Endothelial cell of umbilical vein (primary cell): ENCODE measurements around the gene CYB561A3. TPM values are rescaled to one million over a fixed set of nuclear protein-coding genes. Genes with fewer than 3 reads are reported as not detected.

Experiments
- BruUV-seq: library from RNA; stranded (reverse); fragments of 400-500 nt; replicated peaks from 2 replicates; lab custom pipeline; 2021; lab: Mats Ljungman, UMichigan
- CTCF ChIA-PET: fragments of 300-600, 350-600 bp; sonication (Branson Sonifier 250); formaldehyde crosslinking; loops from one replicate; lab custom pipeline; 2021; ENCODE audit warnings: antibody characterized with exemption, inconsistent platforms; lab: Charles Lee
- POLR2A ChIA-PET: fragments of 300-600, 350-600 bp; sonication (Branson Sonifier 250); formaldehyde crosslinking; loops from one replicate; lab custom pipeline; 2021; ENCODE audit warnings: antibody characterized with exemption, inconsistent platforms; lab: Charles Lee
- DNase-seq: peaks from one replicate; pipeline ENCODE4 v3.0.0-alpha.2; 2011; ENCODE audit warnings: low read depth, low spot score
- FAIRE-seq: peaks from 2 replicates; lab custom pipeline; 2011; peaks lifted over from hg19 to GRCh38; lab: Jason Lieb, UNC
- H2AFZ ChIP-seq: 2 replicates; pipeline ENCODE4 v1.6.0; 2012; ENCODE audit warnings: low read depth, low read length, control low read depth, inconsistent platforms
- H3K27ac ChIP-seq: 2 replicates; pipeline ENCODE4 v1.5.1; 2011; ENCODE audit warnings: low read depth, mild to moderate bottlenecking, control low read depth, low read length, moderate library complexity; ENCODE audit not compliant: insufficient read depth
- H3K27me3 ChIP-seq, 2 experiments: 2 replicates each; pipeline versions ENCODE4 v1.6.0 to v1.6.1; 2011; ENCODE audit warnings: low read length in 2 of 2, mixed read lengths in 1 of 2; ENCODE audit not compliant: control insufficient read depth in 2 of 2, insufficient read depth in 2 of 2
- H3K36me3 ChIP-seq, 2 experiments: 2 replicates in 1 of 2; 3 replicates in 1 of 2; pipeline ENCODE4 v1.5.1; 2011; ENCODE audit warnings: low read length in 2 of 2, mild to moderate bottlenecking in 1 of 2, moderate library complexity in 1 of 2; ENCODE audit not compliant: control insufficient read depth in 2 of 2, insufficient read depth in 2 of 2; ENCODE audit errors: extremely low read depth in 1 of 2
- H3K4me1 ChIP-seq: 3 replicates; pipeline ENCODE4 v1.5.1; 2011; ENCODE audit warnings: mild to moderate bottlenecking, low read length; ENCODE audit not compliant: control insufficient read depth, insufficient read depth; ENCODE audit errors: extremely low read depth
- H3K4me2 ChIP-seq: 2 replicates; pipeline ENCODE4 v1.6.1; 2011; ENCODE audit warnings: low read length, control low read depth, mixed read lengths; ENCODE audit not compliant: insufficient read depth
- H3K4me3 ChIP-seq, 3 experiments: fragments of 200-600 bp in 1 of 3; sonication (generic), shearing (Covaris generic) in 1 of 3; replicated peaks in 1 of 3; 2 replicates each; pipeline ENCODE4 v1.5.1; 2011 to 2016; ENCODE audit warnings: control low read depth in 3 of 3, low read length in 3 of 3, mild to moderate bottlenecking in 2 of 3, inconsistent platforms in 1 of 3, low read depth in 1 of 3, moderate library complexity in 1 of 3; ENCODE audit not compliant: insufficient read depth in 1 of 3
- H3K79me2 ChIP-seq: 2 replicates; pipeline ENCODE4 v1.6.0; 2012; ENCODE audit warnings: low read length, inconsistent platforms; ENCODE audit not compliant: control insufficient read depth, insufficient read depth
- H3K9ac ChIP-seq: replicated peaks from 2 replicates; pipeline ENCODE3; 2011; ENCODE audit warnings: low read length, control low read depth; ENCODE audit not compliant: insufficient read depth; ENCODE audit errors: extremely low read depth
- H3K9me1 ChIP-seq: replicated peaks from 3 replicates; pipeline ENCODE4 v1.6.0; 2011; ENCODE audit warnings: mild to moderate bottlenecking, low read length; ENCODE audit not compliant: control insufficient read depth, insufficient read depth; ENCODE audit errors: extremely low read depth
- H3K9me3 ChIP-seq: replicated peaks from 2 replicates; pipeline ENCODE4 v1.5.1; 2012; ENCODE audit warnings: low read length, inconsistent platforms; ENCODE audit not compliant: control insufficient read depth, insufficient read depth
- H4K20me1 ChIP-seq: replicated peaks from 2 replicates; pipeline ENCODE3; 2011; ENCODE audit warnings: mild to moderate bottlenecking, low read length; ENCODE audit not compliant: control insufficient read depth, insufficient read depth; ENCODE audit errors: extremely low read depth
- EZH2 ChIP-seq: IDR thresholded peaks from 2 replicates; pipeline ENCODE4 v1.6.1; 2012; ENCODE audit warnings: borderline replicate concordance, low read depth, mild to moderate bottlenecking, moderate library complexity, low read length, inconsistent platforms; ENCODE audit not compliant: severe bottlenecking
- FOS ChIP-seq: IDR thresholded peaks from 2 replicates; pipeline ENCODE4 v1.6.1; 2011; ENCODE audit warnings: mild to moderate bottlenecking, low read length, moderate library complexity, borderline replicate concordance; ENCODE audit not compliant: insufficient read depth
- GATA2 ChIP-seq: IDR thresholded peaks from 2 replicates; pipeline ENCODE4 v1.7.0; 2011; ENCODE audit warnings: low read depth, mild to moderate bottlenecking, moderate library complexity, mixed read lengths, low read length; ENCODE audit not compliant: insufficient read length, insufficient read depth
- JUN ChIP-seq: IDR thresholded peaks from 2 replicates; pipeline ENCODE4 v1.6.1; 2011; ENCODE audit warnings: borderline replicate concordance, low read depth; ENCODE audit not compliant: insufficient read length, insufficient read depth
- MYC ChIP-seq: IDR thresholded peaks from one replicate; pipeline ENCODE4 v1.6.1; 2011; ENCODE audit warnings: mild to moderate bottlenecking, low read depth, low read length
- POLR2A ChIP-seq: IDR thresholded peaks from 2 replicates; pipeline ENCODE4 v1.6.1; 2012; ENCODE audit warnings: low read depth, mild to moderate bottlenecking, control low read depth, low read length
- POLR2AphosphoS5 ChIP-seq: IDR thresholded peaks from 2 replicates; pipeline ENCODE4 v1.6.1; 2012; ENCODE audit warnings: low read depth, mild to moderate bottlenecking, control low read depth, low read length, moderate library complexity; ENCODE audit not compliant: insufficient read depth
- dilution Hi-C: fragments of 300-500 bp; cut with MboI; formaldehyde crosslinking; loops from one replicate; pipeline ENCODE4 v1.15.0; 2019; ENCODE audit warnings: low sequenced_read_pairs; ENCODE audit not compliant: extremely low pct_ligation_motif_present
- intact Hi-C: fragments of 100-400 bp; cut with micrococcal nuclease; formaldehyde crosslinking; loops from one replicate; pipeline ENCODE4 v1.10.0; 2022
- polyA plus RNA-seq, 4 experiments: library from polyadenylated mRNA; depleted of rRNA in 3 of 4; stranded (reverse) in 3 of 4; unstranded in 1 of 4; fragments of >200 nt; gene quantifications; 2 replicates each; pipeline versions ENCODE4 v1.2.1 to v1.2.3, GENCODE V29; 2011 to 2012; ENCODE audit warnings: missing spikeins in 1 of 4
- total RNA-seq: library from RNA; stranded (reverse); gene quantifications from 2 replicates; pipeline ENCODE4 v1.2.3, GENCODE V29; 2021
- TF ChIP-seq, protein P1 (sequence below): IDR thresholded peaks from 2 replicates; pipeline ENCODE4 v1.6.1; 2011; ENCODE audit not compliant: insufficient read depth, insufficient read length
- TF ChIP-seq, protein P2 (sequence below), 2 donors: IDR thresholded peaks; 1 replicate in 1 of 2; 2 replicates in 1 of 2; pipeline ENCODE4 v1.5.1; 2011; ENCODE audit warnings: low read length in 2 of 2, mild to moderate bottlenecking in 2 of 2, moderate library complexity in 2 of 2, control low read depth in 1 of 2, inconsistent platforms in 1 of 2, low read depth in 1 of 2; ENCODE audit not compliant: insufficient read depth in 1 of 2; ENCODE audit errors: extremely low read depth in 1 of 2

Gene CYB561A3
- total and polyA plus RNA-seq, 2 donors (not counting 3 experiments of a cell fraction or from before 2014, with no cell fraction given) = 41.6 to 103 TPM

DNA sequence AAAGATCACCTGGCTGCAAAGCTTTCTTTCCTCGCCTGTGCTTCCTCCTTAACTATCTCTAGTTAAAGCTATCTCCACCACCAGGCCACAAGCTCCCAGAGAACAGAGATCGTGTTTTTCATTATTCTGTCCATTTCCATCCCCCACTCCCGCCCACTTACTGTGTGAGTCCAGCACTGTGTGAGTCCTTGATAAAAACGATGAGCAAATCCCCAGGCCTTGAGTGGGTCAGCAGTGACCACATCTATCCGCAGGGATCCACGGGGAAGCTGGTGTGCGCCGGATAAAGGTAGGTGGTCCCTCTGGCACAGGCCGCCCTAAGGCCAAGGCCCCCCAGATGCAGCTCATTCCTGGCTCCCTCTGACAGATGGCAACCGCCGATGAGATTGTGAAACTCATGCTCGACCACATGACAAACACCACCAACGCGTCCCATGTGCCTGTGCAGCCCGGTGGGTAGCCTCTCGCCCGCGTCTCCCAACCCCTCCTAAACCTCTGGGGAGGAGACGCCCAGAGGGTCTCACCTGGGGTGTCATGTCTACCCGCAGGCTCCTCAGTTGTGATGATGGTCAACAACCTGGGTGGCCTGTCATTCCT, 19.4 kb downstream of the CYB561A3 start:
- CTCF ChIA-PET = interaction anchor here (1.0 to 2.4 kb wide), 2 partner anchors 44 to 92 kb away, joined by 3 to 12 read pairs; no protein-coding TSS in a partner anchor

More for the DNA sequence above, 19.4 kb downstream of the CYB561A3 start:
- H3K9me1 ChIP-seq = no peaks in the 10 kb centered on the region
- FAIRE-seq (no peak), DNase-seq (no peak)
- no peaks in the 10 kb centered on the region for H3K4me1 ChIP-seq
- intact Hi-C loops (no loop called here), dilution Hi-C loops (no loop called here)
- no TSS peak for BruUV-seq
- no peak overlapping the region for H3K27ac ChIP-seq
- H3K27me3 ChIP-seq = no peaks in the 10 kb centered on the region
- no peak overlapping the region for H2AFZ ChIP-seq
- POLR2A ChIA-PET = interaction anchor here (1.2 kb wide), 1 partner anchor 20 kb away, joined by 3 read pairs; the partner anchor contains the start of genes CYB561A3 and TMEM138
- H3K9me3 ChIP-seq = no peaks in the 10 kb centered on the region
- H3K79me2 ChIP-seq = no peaks in the 10 kb centered on the region
- H3K36me3 ChIP-seq = peaks cover 0 to 2% of the 10 kb centered on the region in 2 experiments
- no peaks in the 10 kb centered on the region for H4K20me1 ChIP-seq
- no peak overlapping the region for H3K4me2 ChIP-seq
- H3K4me3 ChIP-seq = no peak overlapping the region
- TF ChIP-seq, protein P1, sequence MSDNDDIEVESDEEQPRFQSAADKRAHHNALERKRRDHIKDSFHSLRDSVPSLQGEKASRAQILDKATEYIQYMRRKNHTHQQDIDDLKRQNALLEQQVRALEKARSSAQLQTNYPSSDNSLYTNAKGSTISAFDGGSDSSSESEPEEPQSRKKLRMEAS = no peak
- no peak for TF ChIP-seq EZH2
- TF ChIP-seq, protein P2, sequence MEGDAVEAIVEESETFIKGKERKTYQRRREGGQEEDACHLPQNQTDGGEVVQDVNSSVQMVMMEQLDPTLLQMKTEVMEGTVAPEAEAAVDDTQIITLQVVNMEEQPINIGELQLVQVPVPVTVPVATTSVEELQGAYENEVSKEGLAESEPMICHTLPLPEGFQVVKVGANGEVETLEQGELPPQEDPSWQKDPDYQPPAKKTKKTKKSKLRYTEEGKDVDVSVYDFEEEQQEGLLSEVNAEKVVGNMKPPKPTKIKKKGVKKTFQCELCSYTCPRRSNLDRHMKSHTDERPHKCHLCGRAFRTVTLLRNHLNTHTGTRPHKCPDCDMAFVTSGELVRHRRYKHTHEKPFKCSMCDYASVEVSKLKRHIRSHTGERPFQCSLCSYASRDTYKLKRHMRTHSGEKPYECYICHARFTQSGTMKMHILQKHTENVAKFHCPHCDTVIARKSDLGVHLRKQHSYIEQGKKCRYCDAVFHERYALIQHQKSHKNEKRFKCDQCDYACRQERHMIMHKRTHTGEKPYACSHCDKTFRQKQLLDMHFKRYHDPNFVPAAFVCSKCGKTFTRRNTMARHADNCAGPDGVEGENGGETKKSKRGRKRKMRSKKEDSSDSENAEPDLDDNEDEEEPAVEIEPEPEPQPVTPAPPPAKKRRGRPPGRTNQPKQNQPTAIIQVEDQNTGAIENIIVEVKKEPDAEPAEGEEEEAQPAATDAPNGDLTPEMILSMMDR (IDR thresholded peaks at IDR 0.05; ENCODE audit: extremely low read depth in 1 of 2, insufficient read depth in 1 of 2, low read depth in 1 of 2, low read length in 2 of 2) = no peak
- no peak for TF ChIP-seq MYC
- no peak for TF ChIP-seq JUN
- no peak for TF ChIP-seq POLR2A
- no peak for TF ChIP-seq GATA2
- TF ChIP-seq POLR2AphosphoS5 = no peak
- no peak for TF ChIP-seq FOS
- H3K9ac ChIP-seq = no peak overlapping the region
